ENCODE measurements around the gene CLCA4.

CLCA4 gene

DNA sequence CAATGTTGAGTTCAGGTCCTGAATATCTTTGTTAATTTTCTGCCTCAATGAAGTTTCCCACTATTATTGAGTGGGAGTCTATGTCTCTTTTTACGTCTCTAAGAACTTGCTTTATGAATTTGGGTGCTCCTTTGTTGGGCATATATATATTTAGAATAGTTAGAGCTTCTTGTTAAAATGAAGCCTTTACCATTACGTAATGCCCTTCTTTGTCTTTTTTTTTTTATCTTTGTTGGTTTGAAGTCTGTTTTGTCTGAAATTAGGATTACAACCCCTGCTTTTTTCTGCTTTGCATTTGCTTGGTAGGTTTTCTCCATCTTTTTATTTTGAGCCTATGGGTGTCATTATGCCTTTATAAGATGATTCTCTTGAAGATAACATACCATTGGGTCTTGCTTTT is 10.9 kb downstream of the CLCA4 start:
- Histone ChIP-seq H3K9me2 (replicated peaks; ENCODE audit: low read depth, low read length) (no peaks in the 10 kb centered on the region), H3K36me3 (ENCODE audit: insufficient read depth, low read length) (no peaks in the 10 kb centered on the region), H3F3A (ENCODE audit: low read depth) (no peaks in the 10 kb centered on the region), H3K9ac (ENCODE audit: low read depth, low read length, poor library complexity, severe bottlenecking) (no peak overlapping the region), H3K27me3 (ENCODE audit: insufficient read depth, low read length, poor library complexity, severe bottlenecking) (no peaks in the 10 kb centered on the region), H4K20me1 (ENCODE audit: insufficient read depth, low read length, poor library complexity, severe bottlenecking) (no peaks in the 10 kb centered on the region), H3K9me3 (ENCODE audit: insufficient read depth, low read depth, low read length) (peaks cover 4% of the 10 kb centered on the region; the same call in 1 of the 2 replicates), H2AFZ (ENCODE audit: low read length) (no peak overlapping the region), H3K4me1 (ENCODE audit: insufficient read depth, low read length, poor library complexity, severe bottlenecking) (no peaks in the 10 kb centered on the region), H3K4me2 (ENCODE audit: low read depth, low read length, poor library complexity, severe bottlenecking) (no peak overlapping the region), H3K4me3 (ENCODE audit: low read length, poor library complexity, severe bottlenecking) (no peak overlapping the region), H3K79me2 (ENCODE audit: insufficient read depth, low read length) (no peaks in the 10 kb centered on the region)
- TF ChIP-seq CTCF (conservative IDR thresholded peaks at IDR 0.05; ENCODE audit: low read length) (no peak), EZH2phosphoT487 (IDR thresholded peaks at IDR 0.05; ENCODE audit: borderline replicate concordance) (no peak)

GRCh38 chr1:86563849-86564248 is 17.0 kb downstream of the CLCA4 start:
- Histone ChIP-seq H4K20me1 (ENCODE audit: insufficient read depth, low read length, poor library complexity, severe bottlenecking) (no peaks in the 10 kb centered on the region), H3F3A (ENCODE audit: low read depth) (no peaks in the 10 kb centered on the region), H3K9me2 (replicated peaks; ENCODE audit: low read depth, low read length) (no peaks in the 10 kb centered on the region), H2AFZ (ENCODE audit: low read length) (no peak overlapping the region), H3K79me2 (ENCODE audit: insufficient read depth, low read length) (no peaks in the 10 kb centered on the region), H3K4me1 (ENCODE audit: insufficient read depth, low read length, poor library complexity, severe bottlenecking) (no peaks in the 10 kb centered on the region), H3K9me3 (ENCODE audit: insufficient read depth, low read depth, low read length) (no peaks in the 10 kb centered on the region), H3K9ac (ENCODE audit: low read depth, low read length, poor library complexity, severe bottlenecking) (no peak overlapping the region), H3K4me2 (ENCODE audit: low read depth, low read length, poor library complexity, severe bottlenecking) (no peak overlapping the region), H3K27me3 (ENCODE audit: insufficient read depth, low read length, poor library complexity, severe bottlenecking) (no peaks in the 10 kb centered on the region), H3K36me3 (ENCODE audit: insufficient read depth, low read length) (no peaks in the 10 kb centered on the region), H3K4me3 (ENCODE audit: low read length, poor library complexity, severe bottlenecking) (no peak overlapping the region)
- no peak for TF ChIP-seq EZH2phosphoT487 (IDR thresholded peaks at IDR 0.05; ENCODE audit: borderline replicate concordance)
- TF ChIP-seq CTCF (conservative IDR thresholded peaks at IDR 0.05; ENCODE audit: low read length): no peak

GRCh38 chr1:86567341-86567740 is 20.5 kb downstream of the CLCA4 start:
- TF ChIP-seq EZH2phosphoT487 (IDR thresholded peaks at IDR 0.05; ENCODE audit: borderline replicate concordance) (no peak), CTCF (conservative IDR thresholded peaks at IDR 0.05; ENCODE audit: low read length) (no peak)
- Histone ChIP-seq H3K9me3 (ENCODE audit: insufficient read depth, low read depth, low read length) (no peaks in the 10 kb centered on the region), H4K20me1 (ENCODE audit: insufficient read depth, low read length, poor library complexity, severe bottlenecking) (no peaks in the 10 kb centered on the region), H3K36me3 (ENCODE audit: insufficient read depth, low read length) (no peaks in the 10 kb centered on the region), H3F3A (ENCODE audit: low read depth) (no peaks in the 10 kb centered on the region), H3K79me2 (ENCODE audit: insufficient read depth, low read length) (no peaks in the 10 kb centered on the region), H3K9ac (ENCODE audit: low read depth, low read length, poor library complexity, severe bottlenecking) (no peak overlapping the region), H3K4me3 (ENCODE audit: low read length, poor library complexity, severe bottlenecking) (no peak overlapping the region), H3K4me1 (ENCODE audit: insufficient read depth, low read length, poor library complexity, severe bottlenecking) (no peaks in the 10 kb centered on the region), H3K9me2 (replicated peaks; ENCODE audit: low read depth, low read length) (no peaks in the 10 kb centered on the region), H3K27me3 (ENCODE audit: insufficient read depth, low read length, poor library complexity, severe bottlenecking) (no peaks in the 10 kb centered on the region), H3K4me2 (ENCODE audit: low read depth, low read length, poor library complexity, severe bottlenecking) (no peak overlapping the region), H2AFZ (ENCODE audit: low read length) (no peak overlapping the region)
